Astrocyte (in vitro differentiated cells and primary cell): ENCODE results near the gene MTMR11.

Experiments used
- EZH2 ChIP-seq: IDR thresholded peaks from 2 replicates; pipeline ENCODE4 v1.6.1; 2012; ENCODE audit warnings: mild to moderate bottlenecking, low read length, inconsistent platforms; ENCODE audit not compliant: insufficient read depth
- TF ChIP-seq, protein P1 (sequence below): IDR thresholded peaks from 2 replicates; pipeline ENCODE4 v1.5.1; 2011; ENCODE audit warnings: low read depth, mild to moderate bottlenecking, inconsistent platforms, low read length, moderate library complexity; ENCODE audit not compliant: insufficient read depth

DNA sequence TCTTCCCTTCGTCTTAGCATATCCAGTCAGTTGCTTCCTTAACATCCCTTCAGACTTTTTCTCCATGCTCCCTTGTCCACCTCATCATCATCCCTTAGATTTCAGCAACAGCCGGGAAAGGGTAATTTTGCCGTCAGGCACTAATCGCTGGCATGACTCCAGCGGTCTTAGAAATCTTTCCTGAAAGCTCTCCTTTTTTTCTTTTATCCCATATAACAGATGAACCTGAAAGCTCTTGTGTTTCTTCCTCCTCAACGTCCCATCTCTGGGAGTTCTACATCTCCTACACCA lies 47.7 kb downstream of the MTMR11 start:
- TF ChIP-seq, protein P1, sequence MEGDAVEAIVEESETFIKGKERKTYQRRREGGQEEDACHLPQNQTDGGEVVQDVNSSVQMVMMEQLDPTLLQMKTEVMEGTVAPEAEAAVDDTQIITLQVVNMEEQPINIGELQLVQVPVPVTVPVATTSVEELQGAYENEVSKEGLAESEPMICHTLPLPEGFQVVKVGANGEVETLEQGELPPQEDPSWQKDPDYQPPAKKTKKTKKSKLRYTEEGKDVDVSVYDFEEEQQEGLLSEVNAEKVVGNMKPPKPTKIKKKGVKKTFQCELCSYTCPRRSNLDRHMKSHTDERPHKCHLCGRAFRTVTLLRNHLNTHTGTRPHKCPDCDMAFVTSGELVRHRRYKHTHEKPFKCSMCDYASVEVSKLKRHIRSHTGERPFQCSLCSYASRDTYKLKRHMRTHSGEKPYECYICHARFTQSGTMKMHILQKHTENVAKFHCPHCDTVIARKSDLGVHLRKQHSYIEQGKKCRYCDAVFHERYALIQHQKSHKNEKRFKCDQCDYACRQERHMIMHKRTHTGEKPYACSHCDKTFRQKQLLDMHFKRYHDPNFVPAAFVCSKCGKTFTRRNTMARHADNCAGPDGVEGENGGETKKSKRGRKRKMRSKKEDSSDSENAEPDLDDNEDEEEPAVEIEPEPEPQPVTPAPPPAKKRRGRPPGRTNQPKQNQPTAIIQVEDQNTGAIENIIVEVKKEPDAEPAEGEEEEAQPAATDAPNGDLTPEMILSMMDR, result no peak
- TF ChIP-seq EZH2, result no peak
